ENCODE measurements around the gene RIMS1.

RIMS1 gene

DNA sequence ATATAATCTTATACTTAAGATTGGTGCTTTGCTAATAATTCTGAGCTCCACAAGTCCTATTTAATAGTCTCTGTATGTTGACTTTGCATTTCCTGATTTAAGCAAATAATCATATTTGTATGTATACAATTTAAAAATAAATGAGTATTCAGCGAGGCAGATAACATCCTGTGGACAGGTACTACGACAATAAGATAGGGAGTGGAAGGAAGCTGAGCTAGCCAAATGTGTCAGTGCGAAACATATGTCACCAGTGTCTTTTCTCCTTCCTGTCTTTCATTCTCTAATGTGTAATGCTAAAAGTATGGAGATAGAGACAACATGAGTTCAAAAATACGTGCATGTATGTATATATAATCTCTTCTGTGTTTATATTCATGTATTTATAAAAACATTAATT, 375.9 kb downstream of the RIMS1 start:
- Histone ChIP-seq H3K27me3 (ENCODE audit: control insufficient read depth, insufficient read depth, low read length, poor library complexity, severe bottlenecking) (no peaks in the 10 kb centered on the region), H3K27ac (ENCODE audit: insufficient read depth, low read depth, low read length, poor library complexity, severe bottlenecking) (no peak overlapping the region), H3K9me3 (ENCODE audit: control insufficient read depth, low read length) (no peaks in the 10 kb centered on the region), H3K36me3 (ENCODE audit: control insufficient read depth, insufficient read depth, low read length) (no peaks in the 10 kb centered on the region), H3K4me3 (ENCODE audit: insufficient read depth, low read depth, low read length) (no peak overlapping the region), H3K4me1 (ENCODE audit: control insufficient read depth, insufficient read depth, low read length) (no peaks in the 10 kb centered on the region)
- WGBS, 2 experiments = 95 to 97% methylated on average over 3 of the region's 4 CpGs

DNA sequence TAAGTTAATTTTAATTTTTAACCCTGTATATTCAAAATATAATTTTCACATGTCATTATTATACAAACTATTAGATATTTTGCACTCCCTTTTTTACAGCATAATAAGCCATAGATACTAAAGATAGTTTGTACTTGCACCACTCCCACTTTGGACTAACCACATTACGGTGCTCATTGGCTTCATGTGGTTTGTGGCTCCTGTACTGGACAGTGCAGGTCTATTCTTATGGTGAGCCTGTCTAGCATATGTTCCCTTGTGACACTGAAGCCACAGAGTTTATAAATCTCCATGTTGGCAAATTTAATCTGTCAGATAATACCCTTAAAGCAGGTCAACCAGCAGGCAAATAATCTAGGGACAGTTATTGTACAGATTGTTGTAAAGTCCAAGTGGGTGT, 381.1 kb downstream of the RIMS1 start:
- Histone ChIP-seq H3K27ac (ENCODE audit: insufficient read depth, low read depth, low read length, poor library complexity, severe bottlenecking) (no peak overlapping the region), H3K4me1 (ENCODE audit: control insufficient read depth, insufficient read depth, low read length) (no peaks in the 10 kb centered on the region), H3K27me3 (ENCODE audit: control insufficient read depth, insufficient read depth, low read length, poor library complexity, severe bottlenecking) (no peaks in the 10 kb centered on the region), H3K36me3 (ENCODE audit: control insufficient read depth, insufficient read depth, low read length) (no peaks in the 10 kb centered on the region), H3K9me3 (ENCODE audit: control insufficient read depth, low read length) (no peaks in the 10 kb centered on the region), H3K4me3 (ENCODE audit: insufficient read depth, low read depth, low read length) (no peak overlapping the region)
- 96 to 100% methylated on average over 1 of the region's 1 CpG for WGBS, 2 experiments

DNA sequence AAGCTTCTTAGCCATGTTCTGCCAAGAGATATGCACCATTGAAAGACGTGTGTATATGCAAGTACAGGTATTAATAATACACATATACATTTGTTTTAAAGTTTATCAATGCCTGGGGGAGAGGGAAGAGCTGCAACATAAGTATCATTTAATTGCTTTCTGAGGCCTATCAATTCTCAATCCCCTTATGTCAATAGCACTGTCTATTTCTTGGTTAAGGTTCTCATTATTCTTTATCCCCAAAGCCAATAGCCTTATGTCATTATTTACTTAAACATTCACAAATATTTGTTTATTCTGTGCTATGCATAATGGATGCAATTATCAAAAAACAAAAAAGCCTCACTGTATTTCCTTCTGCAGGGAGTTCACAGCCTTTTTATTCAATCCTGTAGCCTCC, 385.2 kb downstream of the RIMS1 start:
- H3K36me3 ChIP-seq (ENCODE audit: control insufficient read depth, insufficient read depth, low read length) = no peaks in the 10 kb centered on the region
- WGBS, 2 experiments = no CpG with 5 or more reads among the region's 1 CpG
- no peak overlapping the region for H3K4me3 ChIP-seq (ENCODE audit: insufficient read depth, low read depth, low read length)
- H3K27ac ChIP-seq (ENCODE audit: insufficient read depth, low read depth, low read length, poor library complexity, severe bottlenecking) = no peak overlapping the region
- H3K9me3 ChIP-seq (ENCODE audit: control insufficient read depth, low read length) = no peaks in the 10 kb centered on the region
- H3K4me1 ChIP-seq (ENCODE audit: control insufficient read depth, insufficient read depth, low read length) = no peaks in the 10 kb centered on the region
- no peaks in the 10 kb centered on the region for H3K27me3 ChIP-seq (ENCODE audit: control insufficient read depth, insufficient read depth, low read length, poor library complexity, severe bottlenecking)

DNA sequence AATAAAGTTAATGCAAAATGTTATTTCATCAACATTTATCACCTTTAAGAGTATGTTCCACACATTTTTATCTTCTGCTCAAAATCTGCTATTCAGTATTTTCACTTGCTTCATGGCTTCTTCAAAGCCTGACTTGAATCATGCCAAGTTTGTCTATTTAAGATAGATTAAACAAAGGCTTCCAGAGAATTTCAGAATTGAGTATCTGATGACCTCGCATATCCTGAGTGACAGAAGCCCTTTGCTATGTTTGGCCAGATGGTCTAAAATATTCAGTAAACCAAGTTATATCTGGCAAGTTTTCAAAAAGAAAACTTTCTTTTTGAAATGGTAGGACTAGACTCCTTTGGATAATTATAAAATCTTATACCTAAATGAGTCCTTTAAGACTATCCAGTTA, 386.6 kb downstream of the RIMS1 start:
- H3K4me1 ChIP-seq (ENCODE audit: control insufficient read depth, insufficient read depth, low read length) = no peaks in the 10 kb centered on the region
- WGBS, 2 experiments = 83 to 94% methylated on average over 1 of the region's 1 CpG
- H3K27ac ChIP-seq (ENCODE audit: insufficient read depth, low read depth, low read length, poor library complexity, severe bottlenecking) = no peak overlapping the region
- H3K4me3 ChIP-seq (ENCODE audit: insufficient read depth, low read depth, low read length) = no peak overlapping the region
- no peaks in the 10 kb centered on the region for H3K27me3 ChIP-seq (ENCODE audit: control insufficient read depth, insufficient read depth, low read length, poor library complexity, severe bottlenecking)
- no peaks in the 10 kb centered on the region for H3K36me3 ChIP-seq (ENCODE audit: control insufficient read depth, insufficient read depth, low read length)
- no peaks in the 10 kb centered on the region for H3K9me3 ChIP-seq (ENCODE audit: control insufficient read depth, low read length)

DNA sequence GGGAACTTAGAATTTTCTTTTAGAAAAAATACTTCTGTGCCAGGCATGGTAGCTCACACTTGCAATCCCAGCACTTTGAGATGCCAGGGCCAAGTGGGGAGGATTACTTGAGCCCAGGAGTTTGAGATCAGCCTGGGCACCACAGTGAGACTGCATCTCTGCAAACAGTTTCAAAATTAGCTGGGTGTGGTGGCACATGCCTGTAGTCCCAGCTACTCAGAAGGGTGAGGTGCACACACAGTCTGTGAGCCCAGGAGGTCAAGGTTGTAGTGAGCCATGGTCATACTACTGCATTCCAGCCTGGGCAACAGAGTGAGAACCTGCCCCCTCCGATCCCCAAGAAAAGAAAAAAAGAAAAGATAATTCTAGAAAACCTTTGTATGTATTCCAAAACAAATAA, 389.5 kb downstream of the RIMS1 start:
- Histone ChIP-seq H3K9me3 (ENCODE audit: control insufficient read depth, low read length) (no peaks in the 10 kb centered on the region), H3K27me3 (ENCODE audit: control insufficient read depth, insufficient read depth, low read length, poor library complexity, severe bottlenecking) (no peaks in the 10 kb centered on the region), H3K4me3 (ENCODE audit: insufficient read depth, low read depth, low read length) (no peak overlapping the region), H3K4me1 (ENCODE audit: control insufficient read depth, insufficient read depth, low read length) (no peaks in the 10 kb centered on the region), H3K27ac (ENCODE audit: insufficient read depth, low read depth, low read length, poor library complexity, severe bottlenecking) (no peak overlapping the region), H3K36me3 (ENCODE audit: control insufficient read depth, insufficient read depth, low read length) (no peaks in the 10 kb centered on the region)
- 100% methylated on average over 1 of the region's 1 CpG; no CpG with 5 or more reads in 1 of the 2 experiments for WGBS, 2 experiments

- Histone ChIP-seq H3K27me3 (ENCODE audit: control insufficient read depth, insufficient read depth, low read length, poor library complexity, severe bottlenecking) (no peaks in the 10 kb centered on the region), H3K36me3 (ENCODE audit: control insufficient read depth, insufficient read depth, low read length) (no peaks in the 10 kb centered on the region)
Measured at GRCh38 chr6:72282201-72282600, 395.9 kb downstream of the RIMS1 start.

GRCh38 chr6:72283571-72283970, 397.2 kb downstream of the RIMS1 start:
- WGBS, 2 experiments = 94 to 100% methylated on average over 2 to 3 of the region's 3 CpGs
- H3K36me3 ChIP-seq (ENCODE audit: control insufficient read depth, insufficient read depth, low read length) = no peaks in the 10 kb centered on the region
- no peaks in the 10 kb centered on the region for H3K9me3 ChIP-seq (ENCODE audit: control insufficient read depth, low read length)
- no peaks in the 10 kb centered on the region for H3K27me3 ChIP-seq (ENCODE audit: control insufficient read depth, insufficient read depth, low read length, poor library complexity, severe bottlenecking)
- no peak overlapping the region for H3K27ac ChIP-seq (ENCODE audit: insufficient read depth, low read depth, low read length, poor library complexity, severe bottlenecking)
- peaks cover under 1% of the 10 kb centered on the region for H3K4me1 ChIP-seq (ENCODE audit: control insufficient read depth, insufficient read depth, low read length)
- no peak overlapping the region for H3K4me3 ChIP-seq (ENCODE audit: insufficient read depth, low read depth, low read length)

More at GRCh38 chr6:72282201-72282600, 395.9 kb downstream of the RIMS1 start:
- Histone ChIP-seq H3K4me1 (ENCODE audit: control insufficient read depth, insufficient read depth, low read length) (no peaks in the 10 kb centered on the region), H3K27ac (ENCODE audit: insufficient read depth, low read depth, low read length, poor library complexity, severe bottlenecking) (no peak overlapping the region), H3K9me3 (ENCODE audit: control insufficient read depth, low read length) (no peaks in the 10 kb centered on the region), H3K4me3 (ENCODE audit: insufficient read depth, low read depth, low read length) (no peak overlapping the region)

DNA sequence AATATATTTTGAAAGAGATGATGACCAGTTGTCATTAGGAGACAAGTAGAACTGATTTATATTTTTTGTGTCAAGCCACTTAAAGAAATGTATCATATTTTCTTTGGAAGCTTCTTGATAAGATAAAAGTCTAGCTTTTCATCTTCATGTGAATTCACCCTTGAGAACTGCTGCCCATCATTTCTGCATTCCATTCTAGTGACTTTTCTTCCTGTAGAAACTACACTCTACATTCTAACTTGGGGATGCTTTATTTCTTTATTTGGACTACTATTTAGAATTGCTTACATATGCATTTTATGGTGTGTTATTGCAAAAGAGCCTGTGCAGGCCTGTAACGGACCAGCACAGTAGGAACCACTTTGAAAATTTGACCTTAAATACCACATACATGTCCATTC, 400.6 kb downstream of the RIMS1 start:
- H3K27me3 ChIP-seq (ENCODE audit: control insufficient read depth, insufficient read depth, low read length, poor library complexity, severe bottlenecking) = no peaks in the 10 kb centered on the region
- H3K27ac ChIP-seq (ENCODE audit: insufficient read depth, low read depth, low read length, poor library complexity, severe bottlenecking) = no peak overlapping the region
- WGBS, 2 experiments = 67 to 100% methylated on average over 1 of the region's 1 CpG
- no peaks in the 10 kb centered on the region for H3K9me3 ChIP-seq (ENCODE audit: control insufficient read depth, low read length)
- H3K36me3 ChIP-seq (ENCODE audit: control insufficient read depth, insufficient read depth, low read length) = no peaks in the 10 kb centered on the region
- peaks cover 5% of the 10 kb centered on the region for H3K4me1 ChIP-seq (ENCODE audit: control insufficient read depth, insufficient read depth, low read length)
- H3K4me3 ChIP-seq (ENCODE audit: insufficient read depth, low read depth, low read length) = no peak overlapping the region

DNA sequence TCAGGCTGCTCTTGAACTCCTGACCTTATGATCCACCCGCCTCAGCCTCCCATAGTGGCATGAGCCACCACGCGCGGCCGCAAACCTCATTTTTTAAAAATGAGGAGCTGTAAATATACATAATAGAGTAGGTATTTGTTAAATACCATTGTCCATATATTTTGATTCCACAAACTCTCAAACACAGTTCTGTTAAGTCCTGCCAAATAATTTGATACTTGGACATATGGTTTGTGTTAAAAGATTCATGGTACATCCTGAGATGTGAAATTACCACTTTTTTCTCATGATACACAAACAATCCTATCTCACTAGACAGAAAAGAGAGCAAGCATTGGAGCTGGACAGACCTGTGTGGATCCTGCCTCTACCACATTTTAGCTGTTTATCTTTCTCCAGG, 401.5 kb downstream of the RIMS1 start:
- WGBS, 2 experiments = 86 to 89% methylated on average over 1 of the region's 5 CpGs
- Histone ChIP-seq H3K36me3 (ENCODE audit: control insufficient read depth, insufficient read depth, low read length) (no peaks in the 10 kb centered on the region), H3K27me3 (ENCODE audit: control insufficient read depth, insufficient read depth, low read length, poor library complexity, severe bottlenecking) (no peaks in the 10 kb centered on the region), H3K4me3 (ENCODE audit: insufficient read depth, low read depth, low read length) (no peak overlapping the region), H3K9me3 (ENCODE audit: control insufficient read depth, low read length) (no peaks in the 10 kb centered on the region), H3K4me1 (ENCODE audit: control insufficient read depth, insufficient read depth, low read length) (peaks cover 5% of the 10 kb centered on the region), H3K27ac (ENCODE audit: insufficient read depth, low read depth, low read length, poor library complexity, severe bottlenecking) (no peak overlapping the region)

- no peaks in the 10 kb centered on the region for H3K27me3 ChIP-seq (ENCODE audit: control insufficient read depth, insufficient read depth, low read length, poor library complexity, severe bottlenecking)
- H3K9me3 ChIP-seq (ENCODE audit: control insufficient read depth, low read length) = no peaks in the 10 kb centered on the region
- no peak overlapping the region for H3K27ac ChIP-seq (ENCODE audit: insufficient read depth, low read depth, low read length, poor library complexity, severe bottlenecking)
- WGBS, 2 experiments = 42 to 86% methylated on average over 1 to 2 of the region's 2 CpGs
- no peaks in the 10 kb centered on the region for H3K36me3 ChIP-seq (ENCODE audit: control insufficient read depth, insufficient read depth, low read length)
- no peak overlapping the region for H3K4me3 ChIP-seq (ENCODE audit: insufficient read depth, low read depth, low read length)
- H3K4me1 ChIP-seq (ENCODE audit: control insufficient read depth, insufficient read depth, low read length) = peaks cover 5% of the 10 kb centered on the region
Measured at GRCh38 chr6:72288592-72288991, 402.2 kb downstream of the RIMS1 start.

- H3K4me1 ChIP-seq (ENCODE audit: control insufficient read depth, insufficient read depth, low read length) = peaks cover 5% of the 10 kb centered on the region
- 94 to 95% methylated on average over 8 of the region's 8 CpGs for WGBS, 2 experiments
- H3K9me3 ChIP-seq (ENCODE audit: control insufficient read depth, low read length) = no peaks in the 10 kb centered on the region
- no peaks in the 10 kb centered on the region for H3K36me3 ChIP-seq (ENCODE audit: control insufficient read depth, insufficient read depth, low read length)
- H3K27me3 ChIP-seq (ENCODE audit: control insufficient read depth, insufficient read depth, low read length, poor library complexity, severe bottlenecking) = no peaks in the 10 kb centered on the region
- no peak overlapping the region for H3K27ac ChIP-seq (ENCODE audit: insufficient read depth, low read depth, low read length, poor library complexity, severe bottlenecking)
- H3K4me3 ChIP-seq (ENCODE audit: insufficient read depth, low read depth, low read length) = no peak overlapping the region
Measured at GRCh38 chr6:72290620-72291019, 404.3 kb downstream of the RIMS1 start.
